ENCODE measurements around the gene NUBPL. TPM values are rescaled to one million over a fixed set of nuclear protein-coding genes. Genes with fewer than 3 reads are reported as not detected.
"Not testable (repeated sequence)": the region's sequence is repeated elsewhere in the genome, so short reads cannot be mapped to it uniquely, and the experiment has no call there.

NUBPL gene
- total RNA-seq, 3 donors from 2014 or later, result 12.0 to 14.2 (median 12.1) TPM

DNA sequence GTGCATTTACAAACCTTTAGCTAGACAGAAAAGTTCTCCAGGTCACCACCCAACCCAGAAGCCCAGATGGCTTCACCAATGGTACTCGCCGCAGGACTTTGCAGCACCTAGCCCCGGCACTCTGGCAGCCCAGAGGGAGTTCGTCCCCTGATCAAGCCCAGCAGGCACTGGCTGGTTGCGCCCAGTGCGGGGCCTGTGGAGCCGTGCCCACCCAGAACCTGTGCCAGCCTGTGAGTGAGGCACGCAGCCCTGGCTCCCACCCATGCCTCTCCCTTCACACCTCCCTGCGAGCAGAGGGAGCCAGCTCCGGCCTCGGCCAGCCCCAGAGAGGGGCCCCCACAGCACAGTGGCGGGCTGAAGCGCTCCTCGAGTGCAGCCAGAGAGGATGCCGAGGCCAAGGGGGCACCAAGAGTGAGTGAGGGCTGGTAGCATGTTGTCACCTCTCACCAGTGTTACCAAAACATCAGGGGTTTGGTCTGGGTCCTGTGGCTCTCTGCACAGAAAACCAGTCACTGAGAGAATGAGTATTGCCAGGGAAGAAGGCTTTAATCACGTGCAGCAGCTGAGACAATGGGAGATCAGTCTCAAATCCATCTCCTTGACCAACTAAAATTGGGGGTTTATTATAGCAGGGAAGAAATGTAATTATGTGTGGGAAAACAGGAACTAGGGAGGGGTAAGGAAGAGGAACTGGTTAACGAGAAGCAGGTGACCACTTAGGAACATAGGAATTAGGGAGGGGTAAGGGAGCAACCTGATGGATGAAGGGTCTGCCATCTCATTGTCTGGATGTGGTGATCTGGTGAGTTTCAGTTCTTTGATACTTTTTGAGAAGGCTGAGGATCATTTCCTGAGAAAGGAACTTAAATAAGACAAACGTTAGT lies 151.3 kb downstream of the NUBPL start:
- ATAC-seq (no peak), DNase-seq (no peak)
- Mint-ChIP-seq H3K27me3 (ENCODE audit: low read depth) (no peaks in the 10 kb centered on the region), H3K9me3 (peaks cover 11% of the 10 kb centered on the region), H3K4me1 (ENCODE audit: low read depth) (no peaks in the 10 kb centered on the region), H3K36me3 (ENCODE audit: insufficient read depth) (peaks cover 46% of the 10 kb centered on the region), H3K4me3 (no peak overlapping the region)

DNA sequence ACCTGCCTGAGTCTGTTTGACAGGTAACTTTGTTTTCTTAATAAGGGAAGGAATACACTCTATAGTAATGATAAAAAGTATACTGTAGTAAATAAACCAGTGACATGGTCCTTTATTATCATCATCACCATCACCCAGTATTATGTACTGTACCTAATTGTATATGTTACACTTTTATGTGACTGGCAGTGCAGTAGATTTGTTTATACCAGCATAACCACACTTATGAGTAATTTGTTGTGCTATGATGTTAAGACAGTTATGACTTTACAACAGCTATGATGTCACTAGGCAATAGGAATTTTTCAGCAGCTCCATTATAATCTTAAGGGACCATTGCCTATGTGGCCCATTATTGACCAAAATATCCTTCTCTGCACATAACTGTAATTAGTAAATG lies 155.0 kb downstream of the NUBPL start:
- H3K4me3 Mint-ChIP-seq, result no peak overlapping the region
- H3K4me1 Mint-ChIP-seq (ENCODE audit: low read depth), result no peaks in the 10 kb centered on the region
- ATAC-seq, result no peak
- no peaks in the 10 kb centered on the region for H3K27me3 Mint-ChIP-seq (ENCODE audit: low read depth)
- no peaks in the 10 kb centered on the region for H3K9me3 Mint-ChIP-seq
- no peak for DNase-seq
- peaks cover 25% of the 10 kb centered on the region for H3K36me3 Mint-ChIP-seq (ENCODE audit: insufficient read depth)

GRCh38 chr14:31717294-31718085 lies 156.3 kb downstream of the NUBPL start:
- Mint-ChIP-seq H3K4me1 (ENCODE audit: low read depth) (no peaks in the 10 kb centered on the region), H3K4me3 (no peak overlapping the region), H3K36me3 (ENCODE audit: insufficient read depth) (peaks cover 23% of the 10 kb centered on the region), H3K27me3 (ENCODE audit: low read depth) (no peaks in the 10 kb centered on the region), H3K9me3 (peaks cover 6% of the 10 kb centered on the region)
- no peak for DNase-seq
- no peak for ATAC-seq

DNA sequence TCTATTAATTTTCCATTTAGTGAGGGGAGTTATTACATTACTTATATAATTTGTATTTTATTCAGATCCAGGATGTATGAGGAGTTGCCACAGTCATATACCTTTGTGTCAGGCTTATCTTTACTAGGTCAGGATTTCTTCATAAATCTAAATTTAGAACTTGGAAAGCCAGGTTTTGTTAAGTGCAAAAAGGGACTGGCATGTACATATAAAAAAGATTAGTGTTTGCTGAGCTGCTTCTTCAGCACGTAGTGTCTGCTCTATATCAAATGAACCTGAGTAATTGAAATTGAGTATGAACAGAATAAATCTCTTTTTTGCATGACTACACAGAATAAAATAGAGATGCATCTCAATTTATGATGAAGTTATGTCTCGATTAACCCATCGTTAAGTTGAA lies 157.4 kb downstream of the NUBPL start:
- peaks cover 21% of the 10 kb centered on the region for H3K36me3 Mint-ChIP-seq (ENCODE audit: insufficient read depth)
- no peaks in the 10 kb centered on the region for H3K4me1 Mint-ChIP-seq (ENCODE audit: low read depth)
- no peak overlapping the region for H3K4me3 Mint-ChIP-seq
- H3K27me3 Mint-ChIP-seq (ENCODE audit: low read depth), result no peaks in the 10 kb centered on the region
- DNase-seq, result no peak
- no peak for ATAC-seq
- H3K9me3 Mint-ChIP-seq, result peaks cover 12% of the 10 kb centered on the region

DNA sequence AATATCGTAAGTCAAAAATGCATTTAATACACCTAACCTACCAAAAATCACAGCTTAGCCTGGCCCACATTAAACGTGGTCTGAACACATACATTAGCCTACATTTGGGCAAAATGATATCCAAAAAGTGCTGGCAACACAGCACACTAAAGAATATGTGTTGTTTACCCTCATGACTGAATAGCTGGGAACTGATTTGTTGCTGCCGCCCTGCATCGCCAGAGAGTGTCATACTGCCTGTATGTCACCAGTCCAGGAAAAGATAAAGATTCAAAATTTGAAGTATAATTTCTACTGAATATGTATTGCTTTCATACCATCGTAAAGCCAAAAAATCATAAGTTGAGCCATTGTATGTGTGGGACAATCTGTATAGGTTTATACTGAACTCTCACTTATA lies 157.8 kb downstream of the NUBPL start:
- Mint-ChIP-seq H3K4me1 (ENCODE audit: low read depth) (no peaks in the 10 kb centered on the region), H3K36me3 (ENCODE audit: insufficient read depth) (peaks cover 19% of the 10 kb centered on the region), H3K4me3 (no peak overlapping the region), H3K27me3 (ENCODE audit: low read depth) (no peaks in the 10 kb centered on the region), H3K9me3 (peaks cover 12% of the 10 kb centered on the region)
- ATAC-seq (no peak), DNase-seq (no peak)

- no peaks in the 10 kb centered on the region for H3K4me1 Mint-ChIP-seq (ENCODE audit: low read depth)
- H3K27me3 Mint-ChIP-seq (ENCODE audit: low read depth), result no peaks in the 10 kb centered on the region
- DNase-seq, result no peak
- peaks cover 34% of the 10 kb centered on the region for H3K36me3 Mint-ChIP-seq (ENCODE audit: insufficient read depth)
- peaks cover 18% of the 10 kb centered on the region for H3K9me3 Mint-ChIP-seq
- ATAC-seq, result no peak
- no peak overlapping the region for H3K4me3 Mint-ChIP-seq
Observed at GRCh38 chr14:31726337-31726736, 165.1 kb downstream of the NUBPL start.

- no peaks in the 10 kb centered on the region for H3K27me3 Mint-ChIP-seq (ENCODE audit: low read depth)
- ATAC-seq (no peak), DNase-seq (no peak)
- peaks cover 12% of the 10 kb centered on the region for H3K9me3 Mint-ChIP-seq
- H3K36me3 Mint-ChIP-seq (ENCODE audit: insufficient read depth), result peaks cover 28% of the 10 kb centered on the region
- H3K4me1 Mint-ChIP-seq (ENCODE audit: low read depth), result no peaks in the 10 kb centered on the region
- no peak overlapping the region for H3K4me3 Mint-ChIP-seq
Observed at GRCh38 chr14:31727797-31728196, 166.6 kb downstream of the NUBPL start.

DNA sequence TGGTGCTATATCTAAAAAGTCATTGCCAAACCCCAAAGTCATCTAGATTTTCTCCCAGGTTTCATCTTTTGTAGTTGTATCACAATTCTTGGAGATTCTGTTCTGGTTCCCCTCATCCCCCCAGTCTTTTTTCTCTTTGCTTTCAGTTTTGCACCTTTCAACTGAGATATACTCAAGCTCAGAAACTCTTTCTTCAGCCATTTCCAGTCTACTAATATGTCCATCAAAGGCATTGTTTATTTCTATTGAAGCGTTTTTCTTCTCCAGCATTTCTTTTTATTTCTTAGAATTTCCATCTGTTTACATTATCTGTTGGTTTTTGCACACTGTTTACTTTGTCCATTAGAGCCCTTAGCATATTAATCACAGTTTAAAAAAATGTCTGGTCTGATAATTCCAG lies 179.5 kb downstream of the NUBPL start:
- no peaks in the 10 kb centered on the region for H3K4me1 Mint-ChIP-seq (ENCODE audit: low read depth)
- ATAC-seq (no peak), DNase-seq (no peak)
- H3K9me3 Mint-ChIP-seq, result peaks cover 19% of the 10 kb centered on the region
- no peaks in the 10 kb centered on the region for H3K27me3 Mint-ChIP-seq (ENCODE audit: low read depth)
- peaks cover 22% of the 10 kb centered on the region for H3K36me3 Mint-ChIP-seq (ENCODE audit: insufficient read depth)
- H3K4me3 Mint-ChIP-seq, result no peak overlapping the region

DNA sequence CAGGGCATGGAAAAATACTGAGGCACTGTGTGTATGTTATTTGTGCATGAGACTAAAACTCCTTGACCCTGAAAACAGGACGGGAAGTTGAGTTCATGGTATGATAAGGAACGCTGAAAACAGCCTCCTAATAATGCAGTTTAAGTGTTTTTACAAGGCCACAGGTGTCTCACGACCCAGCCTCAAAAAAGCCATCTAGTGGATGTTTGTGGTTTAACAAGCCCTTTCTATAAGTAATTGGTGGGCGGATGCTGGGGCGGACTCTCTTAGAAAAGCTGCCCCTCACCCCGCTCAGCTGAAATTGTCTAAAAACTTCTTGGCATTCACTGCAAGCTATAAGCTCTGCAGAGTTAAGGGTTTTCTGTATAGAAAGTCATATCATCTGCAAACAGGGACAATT lies 184.5 kb downstream of the NUBPL start:
- Mint-ChIP-seq H3K9me3 (peaks cover 43% of the 10 kb centered on the region), H3K36me3 (ENCODE audit: insufficient read depth) (peaks cover 39% of the 10 kb centered on the region), H3K4me1 (ENCODE audit: low read depth) (no peaks in the 10 kb centered on the region), H3K27me3 (ENCODE audit: low read depth) (no peaks in the 10 kb centered on the region), H3K4me3 (no peak overlapping the region)
- ATAC-seq (no peak), DNase-seq (no peak)

- no peaks in the 10 kb centered on the region for H3K4me1 Mint-ChIP-seq (ENCODE audit: low read depth)
Observed at GRCh38 chr14:31746326-31746725, 185.1 kb downstream of the NUBPL start.

DNA sequence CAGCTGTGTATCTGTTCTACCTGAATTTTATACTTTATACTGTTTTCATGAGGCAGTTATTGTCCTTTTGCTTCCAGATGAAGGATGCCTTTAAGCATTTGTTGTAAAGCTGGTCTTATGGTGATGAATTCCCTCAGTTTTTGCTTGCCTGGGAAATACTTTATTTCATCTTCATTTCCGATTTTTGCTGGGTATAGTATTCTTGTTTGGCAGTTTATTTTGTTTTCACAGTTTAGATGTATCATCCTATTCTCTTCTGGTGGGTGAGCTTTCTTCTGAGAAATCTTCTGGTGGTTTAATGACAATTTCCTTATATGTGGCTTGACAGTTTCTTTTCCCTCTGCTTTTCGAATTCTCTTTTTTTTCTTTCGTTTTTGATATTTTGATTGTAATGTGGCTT lies 188.1 kb downstream of the NUBPL start:
- H3K36me3 Mint-ChIP-seq (ENCODE audit: insufficient read depth), result peaks cover 51% of the 10 kb centered on the region
- peaks cover 47% of the 10 kb centered on the region for H3K9me3 Mint-ChIP-seq
- no peaks in the 10 kb centered on the region for H3K4me1 Mint-ChIP-seq (ENCODE audit: low read depth)
- no peak for DNase-seq
- no peak for ATAC-seq
- no peak overlapping the region for H3K4me3 Mint-ChIP-seq
- H3K27me3 Mint-ChIP-seq (ENCODE audit: low read depth), result no peaks in the 10 kb centered on the region

More at GRCh38 chr14:31746326-31746725, 185.1 kb downstream of the NUBPL start:
- Mint-ChIP-seq H3K9me3 (peaks cover 43% of the 10 kb centered on the region), H3K36me3 (ENCODE audit: insufficient read depth) (peaks cover 41% of the 10 kb centered on the region), H3K4me3 (no peak overlapping the region), H3K27me3 (ENCODE audit: low read depth) (no peaks in the 10 kb centered on the region)
- DNase-seq (no peak), ATAC-seq (no peak)

- Mint-ChIP-seq H3K9me3 (peaks cover 51% of the 10 kb centered on the region), H3K36me3 (ENCODE audit: insufficient read depth) (peaks cover 52% of the 10 kb centered on the region)
- H3K4me3 Mint-ChIP-seq; H3K27me3 Mint-ChIP-seq (ENCODE audit: low read depth); DNase-seq; H3K4me1 Mint-ChIP-seq (ENCODE audit: low read depth); ATAC-seq: not testable (repeated sequence)
Observed at GRCh38 chr14:31751047-31751446, 189.8 kb downstream of the NUBPL start.

- no peaks in the 10 kb centered on the region for H3K4me1 Mint-ChIP-seq (ENCODE audit: low read depth)
- no peak for DNase-seq
- peaks cover 46% of the 10 kb centered on the region for H3K36me3 Mint-ChIP-seq (ENCODE audit: insufficient read depth)
Observed at GRCh38 chr14:31752867-31753661, 191.9 kb downstream of the NUBPL start.

DNA sequence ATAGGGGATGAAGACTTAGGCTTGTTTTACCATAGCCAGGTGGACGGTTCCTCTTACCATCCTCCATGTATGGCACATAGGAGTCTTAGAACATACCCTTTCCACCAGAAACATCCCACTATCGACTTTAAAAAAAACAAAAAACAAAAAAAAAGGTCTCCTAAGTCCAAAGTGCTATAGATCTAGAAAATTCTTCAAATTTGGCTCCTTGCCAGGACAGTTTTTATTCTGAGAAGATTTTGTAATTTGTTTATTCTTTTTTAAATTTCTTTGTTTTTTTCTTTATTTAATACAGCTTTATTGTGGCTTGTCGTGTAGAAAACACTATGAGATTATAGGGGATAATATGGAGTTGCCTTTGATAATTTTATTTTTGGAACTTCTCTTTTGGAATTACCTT lies 197.7 kb downstream of the NUBPL start:
- Mint-ChIP-seq H3K27me3 (ENCODE audit: low read depth) (no peaks in the 10 kb centered on the region), H3K4me1 (ENCODE audit: low read depth) (no peaks in the 10 kb centered on the region), H3K9me3 (peaks cover 14% of the 10 kb centered on the region), H3K36me3 (ENCODE audit: insufficient read depth) (peaks cover 20% of the 10 kb centered on the region), H3K4me3 (no peak overlapping the region)
- ATAC-seq (no peak), DNase-seq (no peak)

More at GRCh38 chr14:31752867-31753661, 191.9 kb downstream of the NUBPL start:
- Mint-ChIP-seq H3K27me3 (ENCODE audit: low read depth) (no peaks in the 10 kb centered on the region), H3K9me3 (peaks cover 42% of the 10 kb centered on the region), H3K4me3 (no peak overlapping the region)
- no peak for ATAC-seq
